ENCODE results near the gene SMARCE1.

SMARCE1 gene

DNA sequence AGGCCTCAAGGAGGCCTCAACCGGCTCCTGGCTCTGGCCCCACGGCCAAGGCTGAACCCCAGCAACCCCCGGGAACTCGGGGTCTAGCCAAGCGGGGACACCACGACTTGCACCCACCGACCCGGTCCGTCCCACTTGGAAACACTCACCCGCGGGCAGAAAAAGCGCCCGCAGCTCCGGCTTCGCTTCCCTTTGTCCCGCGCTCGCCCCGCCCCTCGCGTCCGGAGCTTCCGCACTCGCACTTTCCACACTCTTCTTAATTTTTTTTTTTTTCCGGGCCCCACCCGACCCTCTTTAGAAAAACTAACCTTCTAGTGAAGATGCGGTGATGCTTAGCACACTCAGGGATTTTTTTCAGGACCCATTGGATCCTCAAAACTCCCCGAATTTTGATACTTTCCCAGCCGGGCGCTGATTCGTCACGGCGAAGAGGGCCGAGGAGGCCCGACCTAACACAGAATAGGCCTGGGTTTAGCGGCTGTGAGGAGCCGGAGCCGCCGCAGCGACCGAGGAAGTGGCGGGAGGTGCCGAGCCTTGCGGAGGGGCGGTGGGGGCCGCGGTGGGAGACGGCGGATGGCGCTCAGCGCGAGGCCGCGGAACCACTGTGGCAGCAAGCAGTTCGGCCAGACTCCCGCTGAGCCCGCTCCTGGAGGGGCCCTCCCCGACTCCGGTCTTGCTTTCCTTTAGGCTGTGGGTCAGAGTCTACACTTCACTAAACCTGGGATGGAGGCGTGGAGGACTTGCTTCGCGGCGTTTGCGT is at the start of gene SMARCE1:
Gene SMARCE1, minus strand, starts transcription at position 195 of the 760 bp plus-strand sequence. CDS start 2,016 bp downstream, outside the sequence.
- peak; percentile 53 to 59 for DNase-seq (ENCODE audit: low read depth in 2 of 2)

GRCh38 chr17:40697297-40697696 is 49.7 kb upstream of the SMARCE1 start:
- no peak for DNase-seq (ENCODE audit: low read depth in 2 of 2)

- no peak for DNase-seq (ENCODE audit: low read depth in 2 of 2)
These were observed 49.0 kb upstream of the SMARCE1 start for GRCh38 chr17:40696651-40697072.

GRCh38 chr17:40695874-40696472 is 48.4 kb upstream of the SMARCE1 start:
- DNase-seq (ENCODE audit: low read depth in 2 of 2): no peak

DNA sequence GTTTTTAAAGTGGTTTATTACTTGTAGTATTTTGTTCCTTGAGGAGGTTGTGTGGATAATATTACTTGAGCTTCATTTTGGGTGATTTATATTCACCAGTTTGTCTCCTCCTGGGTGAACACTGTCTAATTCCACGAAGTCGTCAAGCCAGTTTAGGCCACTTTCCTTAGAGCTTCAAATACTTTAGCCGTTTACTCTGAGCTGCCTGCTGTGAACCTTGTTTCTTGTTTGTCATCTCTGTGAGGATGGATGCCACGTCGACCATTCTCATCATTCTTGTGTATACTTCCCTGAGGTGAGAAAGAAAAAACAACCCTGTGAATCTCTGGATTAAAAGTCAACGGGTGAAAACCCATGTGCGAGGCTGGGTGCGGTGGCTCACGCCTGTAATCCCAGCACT is 47.0 kb upstream of the SMARCE1 start:
- DNase-seq (ENCODE audit: low read depth in 2 of 2): no peak

- no peak for DNase-seq (ENCODE audit: low read depth in 2 of 2)
These were observed 39.5 kb upstream of the SMARCE1 start for GRCh38 chr17:40687106-40687505.

- no peak for DNase-seq (ENCODE audit: low read depth in 2 of 2)
These were observed 38.6 kb upstream of the SMARCE1 start for GRCh38 chr17:40686192-40686591.

GRCh38 chr17:40680998-40681397 is 33.4 kb upstream of the SMARCE1 start:
- DNase-seq (ENCODE audit: low read depth in 2 of 2): no peak

DNA sequence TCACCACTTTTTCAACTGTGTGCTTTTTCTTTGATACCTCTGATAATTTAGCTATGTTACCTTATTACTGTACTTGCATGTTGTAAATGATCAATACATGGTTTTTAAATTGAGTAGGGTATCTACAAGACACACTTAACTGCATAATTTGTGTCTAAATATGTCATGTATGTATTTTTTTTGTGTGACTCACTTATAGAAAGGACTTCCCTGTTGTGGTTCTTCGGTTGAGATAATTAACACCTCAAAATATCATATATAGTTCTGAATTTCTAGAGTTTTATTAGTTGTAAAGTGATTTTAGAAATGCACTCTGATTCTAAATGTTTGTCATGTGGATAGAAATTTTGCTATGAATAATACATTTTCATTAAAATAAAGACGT is 31.9 kb upstream of the SMARCE1 start:
- no peak for DNase-seq (ENCODE audit: low read depth in 2 of 2)

DNA sequence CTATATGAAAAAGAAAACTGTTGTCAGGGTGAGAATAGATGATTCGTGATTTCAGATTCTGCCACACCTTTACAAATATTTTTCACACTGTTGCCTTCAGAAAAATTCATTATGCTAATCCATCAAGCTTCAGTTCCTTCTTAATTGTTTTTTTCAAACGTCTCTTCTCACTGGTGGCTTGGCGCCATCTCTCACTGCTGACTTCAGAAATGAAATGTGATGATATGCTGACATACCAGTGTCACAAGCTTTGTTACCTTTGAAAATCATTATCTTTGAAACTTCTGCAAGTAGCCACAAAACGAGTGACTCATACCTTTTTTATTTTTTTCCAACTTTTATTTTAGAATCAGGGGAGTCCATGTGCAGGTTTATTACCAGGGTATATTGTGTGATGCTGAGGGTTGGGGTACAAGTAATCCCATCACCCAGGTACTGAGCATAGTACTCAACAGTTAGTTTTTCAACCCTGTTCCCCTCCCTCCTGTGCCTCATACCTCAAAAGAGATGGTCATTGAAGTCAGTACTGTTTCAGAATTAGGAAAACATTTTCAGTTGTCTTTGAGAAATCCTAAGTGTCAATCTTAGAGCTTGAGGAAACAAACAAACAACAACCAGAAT is 31.4 kb upstream of the SMARCE1 start:
- DNase-seq (ENCODE audit: low read depth in 2 of 2): no peak

DNA sequence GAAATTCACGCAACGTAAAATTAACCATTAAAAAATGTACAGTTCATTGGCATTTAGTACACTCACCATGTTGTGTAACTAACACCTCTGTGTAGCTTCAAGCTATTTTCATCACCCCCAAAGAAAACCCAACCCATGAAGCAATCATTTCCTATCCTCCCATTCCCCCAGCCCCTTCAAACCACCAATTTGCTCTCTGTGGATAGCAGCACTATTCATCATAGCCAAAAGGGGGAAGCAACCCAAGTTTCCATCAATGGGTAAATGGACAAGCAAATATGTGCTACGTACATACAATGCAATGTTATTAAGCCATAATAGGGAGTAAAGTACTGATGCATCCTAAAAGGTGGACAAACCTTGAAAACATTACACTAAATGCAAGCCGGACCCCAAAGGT is 28.3 kb upstream of the SMARCE1 start:
- no peak for DNase-seq (ENCODE audit: low read depth in 2 of 2)

DNA sequence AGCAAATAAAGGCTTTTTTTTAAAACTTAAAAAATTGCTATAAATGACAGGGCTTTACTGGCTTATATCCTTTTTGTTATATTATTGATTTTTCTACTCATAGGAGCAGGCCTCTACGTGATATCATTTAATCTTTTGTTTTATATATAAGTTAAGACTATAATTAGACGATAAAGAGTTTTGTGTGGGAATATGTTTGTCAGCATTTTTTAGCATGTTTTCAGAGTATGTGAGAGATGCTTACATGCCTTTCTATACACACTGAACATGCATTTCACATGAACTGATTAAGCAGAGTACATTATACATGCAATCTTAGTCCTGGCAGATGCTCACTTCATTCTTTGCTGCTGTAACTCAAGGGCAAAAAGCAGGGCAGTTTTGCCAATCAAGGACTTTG is 25.0 kb upstream of the SMARCE1 start:
- no peak for DNase-seq (ENCODE audit: low read depth in 2 of 2)

GRCh38 chr17:40671282-40671681 is 23.7 kb upstream of the SMARCE1 start:
- DNase-seq (ENCODE audit: low read depth in 2 of 2): no peak

DNA sequence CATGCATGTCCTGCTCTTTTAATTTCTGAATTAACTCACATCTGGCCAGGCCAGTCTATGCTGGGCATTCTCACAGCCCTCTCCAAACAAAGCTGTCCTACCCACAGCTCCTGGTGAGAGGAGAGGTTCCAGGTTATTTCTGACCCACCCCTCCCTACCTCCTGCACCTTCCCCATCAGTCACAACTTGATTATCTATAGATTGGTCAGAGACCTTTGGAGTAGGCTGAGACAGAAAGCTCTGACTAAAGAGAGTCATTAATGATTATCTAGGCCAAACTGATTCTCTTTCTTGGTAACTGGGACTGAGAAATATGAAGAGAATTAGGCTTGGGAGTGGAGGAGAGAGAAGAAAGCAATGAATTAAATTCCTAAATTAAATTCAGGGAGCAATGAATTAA is 18.7 kb upstream of the SMARCE1 start:
- DNase-seq (ENCODE audit: low read depth in 2 of 2): no peak

GRCh38 chr17:40664582-40665333 is 17.1 kb upstream of the SMARCE1 start, which contains the start of gene KRT222:
KRT222 (minus strand) TSS chr17:40665177; CDS start chr17:40665099, 78 bp downstream.
- no peak for DNase-seq (ENCODE audit: low read depth in 2 of 2)

- DNase-seq (ENCODE audit: low read depth in 2 of 2): no peak
These were observed 15.6 kb upstream of the SMARCE1 start for GRCh38 chr17:40663252-40663651.

GRCh38 chr17:40659911-40660310 is 12.3 kb upstream of the SMARCE1 start:
- no peak for DNase-seq (ENCODE audit: low read depth in 2 of 2)

GRCh38 chr17:40658396-40658795 is 10.8 kb upstream of the SMARCE1 start:
- no peak for DNase-seq (ENCODE audit: low read depth in 2 of 2)

DNA sequence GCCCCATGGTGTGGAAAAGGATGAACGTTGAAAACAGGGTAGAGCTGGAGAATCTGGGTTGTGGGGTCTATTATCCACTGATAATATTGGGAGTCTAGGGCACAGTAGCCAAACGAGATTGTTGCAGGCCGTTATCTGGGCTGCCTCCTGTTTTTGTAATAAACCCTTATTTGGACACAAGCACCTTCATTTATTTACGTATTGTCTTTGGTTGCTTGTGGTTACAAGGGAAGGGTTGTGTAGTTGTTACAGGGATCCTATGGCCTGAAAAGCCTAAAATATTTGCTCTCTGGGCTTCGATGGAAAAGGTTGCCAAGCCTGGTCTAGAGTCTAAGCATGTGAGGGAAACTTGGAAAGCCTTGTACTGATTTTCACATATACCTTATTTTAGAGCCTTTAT is 4.3 kb upstream of the SMARCE1 start:
- DNase-seq (ENCODE audit: low read depth in 2 of 2): no peak

DNA sequence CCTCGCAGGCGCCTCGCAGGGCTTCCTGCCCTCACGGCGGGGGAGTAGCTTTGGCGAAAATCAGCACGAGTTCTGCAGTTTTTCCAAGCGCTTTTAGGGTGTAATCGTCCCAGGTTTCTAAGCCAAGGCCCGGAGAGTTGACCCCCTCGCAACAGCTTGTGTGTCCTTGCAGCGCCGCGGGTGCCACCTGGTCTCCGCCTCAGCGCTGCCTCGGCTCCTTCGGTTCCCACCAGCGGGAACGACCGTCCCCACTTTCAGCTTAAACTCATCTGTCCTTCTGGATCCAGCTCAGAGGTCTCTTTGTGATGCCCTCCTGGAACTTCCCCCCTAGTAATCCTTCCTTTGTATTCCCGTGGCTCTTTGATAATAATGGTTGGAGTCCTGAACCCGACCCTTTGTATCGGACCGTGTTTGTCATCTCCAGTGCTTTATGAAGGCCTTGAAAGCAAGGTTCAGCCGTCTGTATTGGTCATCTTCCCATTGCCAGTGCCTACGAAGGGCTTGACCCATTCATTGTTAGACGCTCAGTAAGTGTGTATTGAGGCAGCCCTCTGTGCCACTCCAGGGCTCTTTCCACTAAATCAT is 858 bp upstream of the SMARCE1 start:
- no peak for DNase-seq (ENCODE audit: low read depth in 2 of 2)

GRCh38 chr17:40646791-40647623 is 611 bp downstream of the SMARCE1 start:
- DNase-seq (ENCODE audit: low read depth in 2 of 2): no peak
